ENCODE data around the gene PAQR4.

PAQR4 gene

GRCh38 chr16:2964475-2965336 is 4.4 kb upstream of the PAQR4 start:
- DNase-seq: peak in 2 of 3 donors; percentile 63 to 68
- under 1% methylated on average over 61 of the region's 68 CpGs for WGBS (ENCODE audit: insufficient coverage)
- Histone ChIP-seq H3K4me3 (ENCODE audit: control insufficient read depth in 1 of 7, extremely low read depth in 1 of 7, insufficient read depth in 4 of 7, low read depth in 2 of 7, low read length in 6 of 7) (peak overlapping the region in 6 of 7 experiments; percentile 42 to 66 (median 54)), H3K27ac (ENCODE audit: insufficient read depth in 1 of 2, low read depth in 1 of 2, low read length in 2 of 2, poor library complexity in 1 of 2, severe bottlenecking in 2 of 2) (no peak overlapping the region), H3K36me3 (ENCODE audit: control insufficient read depth in 4 of 4, insufficient read depth in 4 of 4, low read length in 3 of 4) (no peaks in the 10 kb centered on the region), H3K27me3 (replicated peaks in 2 of 5; ENCODE audit: control insufficient read depth in 4 of 5, insufficient read depth in 5 of 5, low read length in 4 of 5) (peaks cover 0 to 71% (median 31%) of the 10 kb centered on the region in 5 experiments), H3K4me1 (ENCODE audit: control extremely low read depth in 1 of 4, control insufficient read depth in 4 of 4, insufficient read depth in 4 of 4, low read length in 3 of 4) (peaks cover 0 to 64% (median 48%) of the 10 kb centered on the region in 4 experiments), H3K9me3 (ENCODE audit: control extremely low read depth in 1 of 5, control insufficient read depth in 4 of 5, insufficient read depth in 2 of 5, low read depth in 1 of 5, low read length in 4 of 5) (no peaks in the 10 kb centered on the region)
- POLR2A ChIA-PET: no interaction called here
- CTCF ChIA-PET: interaction anchor here (0.8 to 1.4 kb wide), 4 partner anchors 10 to 20 kb away, joined by 3 to 6 read pairs (median 4); no protein-coding TSS in a partner anchor

GRCh38 chr16:2966043-2966807 is 2.9 kb upstream of the PAQR4 start:
- CTCF ChIA-PET: interaction anchor here (0.7 to 2.0 kb wide), 8 partner anchors 10 to 55 kb away, joined by 3 to 10 read pairs (median 6); partner anchors contain the start of genes FLYWCH1 and PKMYT1
- peaks cover 0 to 8% (median under 1%) of the 10 kb centered on the region in 4 experiments for H3K36me3 ChIP-seq (ENCODE audit: control insufficient read depth in 4 of 4, insufficient read depth in 4 of 4, low read length in 3 of 4)
- peak overlapping the region in 3 of 7 experiments; percentile 13 to 43 (median 42) for H3K4me3 ChIP-seq (ENCODE audit: control insufficient read depth in 1 of 7, extremely low read depth in 1 of 7, insufficient read depth in 4 of 7, low read depth in 2 of 7, low read length in 6 of 7)
- no peak for DNase-seq
- peaks cover 0 to 71% (median 31%) of the 10 kb centered on the region in 5 experiments for H3K27me3 ChIP-seq (replicated peaks in 2 of 5; ENCODE audit: control insufficient read depth in 4 of 5, insufficient read depth in 5 of 5, low read length in 4 of 5)
- H3K9me3 ChIP-seq (ENCODE audit: control extremely low read depth in 1 of 5, control insufficient read depth in 4 of 5, insufficient read depth in 2 of 5, low read depth in 1 of 5, low read length in 4 of 5): no peaks in the 10 kb centered on the region
- H3K4me1 ChIP-seq (ENCODE audit: control extremely low read depth in 1 of 4, control insufficient read depth in 4 of 4, insufficient read depth in 4 of 4, low read length in 3 of 4): peaks cover 0 to 76% (median 62%) of the 10 kb centered on the region in 4 experiments
- no peak overlapping the region for H3K27ac ChIP-seq (ENCODE audit: insufficient read depth in 1 of 2, low read depth in 1 of 2, low read length in 2 of 2, poor library complexity in 1 of 2, severe bottlenecking in 2 of 2)
- POLR2A ChIA-PET: interaction anchor here (0.5 kb wide), 1 partner anchor 745 kb away, joined by 4 read pairs; no protein-coding TSS in a partner anchor
- WGBS (ENCODE audit: insufficient coverage): 69% methylated on average over 25 of the region's 39 CpGs

DNA sequence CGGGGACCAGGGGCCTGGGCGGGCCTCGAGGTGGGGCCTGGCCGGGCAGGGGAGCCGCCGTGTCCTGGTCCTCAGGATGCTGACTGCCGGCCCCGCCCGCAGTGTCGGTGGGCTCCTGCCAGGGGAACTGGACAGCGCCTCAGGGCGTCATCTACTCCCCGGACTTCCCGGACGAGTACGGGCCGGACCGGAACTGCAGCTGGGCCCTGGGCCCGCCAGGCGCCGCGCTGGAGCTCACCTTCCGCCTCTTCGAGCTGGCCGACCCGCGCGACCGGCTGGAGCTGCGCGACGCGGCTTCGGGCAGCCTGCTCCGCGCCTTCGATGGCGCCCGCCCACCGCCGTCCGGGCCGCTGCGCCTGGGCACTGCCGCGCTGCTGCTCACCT is 2.3 kb upstream of the PAQR4 start:
- H3K27ac ChIP-seq (ENCODE audit: insufficient read depth in 1 of 2, low read depth in 1 of 2, low read length in 2 of 2, poor library complexity in 1 of 2, severe bottlenecking in 2 of 2): no peak overlapping the region
- no peak for DNase-seq
- peak overlapping the region in 5 of 7 experiments; percentile 13 to 52 (median 42) for H3K4me3 ChIP-seq (ENCODE audit: control insufficient read depth in 1 of 7, extremely low read depth in 1 of 7, insufficient read depth in 4 of 7, low read depth in 2 of 7, low read length in 6 of 7)
- no peaks in the 10 kb centered on the region for H3K9me3 ChIP-seq (ENCODE audit: control extremely low read depth in 1 of 5, control insufficient read depth in 4 of 5, insufficient read depth in 2 of 5, low read depth in 1 of 5, low read length in 4 of 5)
- CTCF ChIA-PET: interaction anchor here (1.2 to 2.0 kb wide), 6 partner anchors 9 to 55 kb away, joined by 3 to 10 read pairs (median 5); partner anchors contain the start of genes FLYWCH1 and PKMYT1
- H3K27me3 ChIP-seq (replicated peaks in 2 of 5; ENCODE audit: control insufficient read depth in 4 of 5, insufficient read depth in 5 of 5, low read length in 4 of 5): peaks cover 0 to 69% (median 31%) of the 10 kb centered on the region in 5 experiments
- WGBS (ENCODE audit: insufficient coverage): 2% methylated on average over 41 of the region's 46 CpGs
- H3K36me3 ChIP-seq (ENCODE audit: control insufficient read depth in 4 of 4, insufficient read depth in 4 of 4, low read length in 3 of 4): peaks cover 0 to 14% (median 3%) of the 10 kb centered on the region in 4 experiments
- H3K4me1 ChIP-seq (ENCODE audit: control extremely low read depth in 1 of 4, control insufficient read depth in 4 of 4, insufficient read depth in 4 of 4, low read length in 3 of 4): peaks cover 0 to 72% (median 63%) of the 10 kb centered on the region in 4 experiments
- POLR2A ChIA-PET: interaction anchor here (0.5 kb wide), 1 partner anchor 745 kb away, joined by 4 read pairs; no protein-coding TSS in a partner anchor

DNA sequence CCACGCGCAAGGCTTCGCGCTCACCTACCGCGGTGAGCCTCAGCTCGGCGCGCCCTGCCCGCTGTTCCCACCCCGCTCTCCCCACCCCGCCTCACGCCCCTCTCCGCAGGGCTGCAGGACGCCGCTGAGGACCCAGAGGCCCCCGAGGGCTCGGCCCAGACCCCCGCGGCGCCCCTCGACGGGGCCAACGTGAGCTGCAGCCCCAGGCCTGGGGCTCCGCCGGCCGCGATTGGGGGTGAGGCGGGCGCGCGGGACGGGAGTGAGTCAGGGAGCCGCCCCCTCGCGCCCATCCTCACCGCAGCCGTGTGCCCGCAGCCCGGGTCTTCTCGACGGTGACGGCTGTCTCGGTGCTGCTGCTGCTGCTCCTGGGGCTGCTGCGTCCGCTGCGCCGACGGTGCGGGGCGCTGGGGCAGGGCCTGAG is 1.9 kb upstream of the PAQR4 start:
- H3K4me1 ChIP-seq (ENCODE audit: control extremely low read depth in 1 of 4, control insufficient read depth in 4 of 4, insufficient read depth in 4 of 4, low read length in 3 of 4): peaks cover 0 to 72% (median 63%) of the 10 kb centered on the region in 4 experiments
- H3K27ac ChIP-seq (ENCODE audit: insufficient read depth in 1 of 2, low read depth in 1 of 2, low read length in 2 of 2, poor library complexity in 1 of 2, severe bottlenecking in 2 of 2): no peak overlapping the region
- no peaks in the 10 kb centered on the region for H3K9me3 ChIP-seq (ENCODE audit: control extremely low read depth in 1 of 5, control insufficient read depth in 4 of 5, insufficient read depth in 2 of 5, low read depth in 1 of 5, low read length in 4 of 5)
- H3K36me3 ChIP-seq (ENCODE audit: control insufficient read depth in 4 of 4, insufficient read depth in 4 of 4, low read length in 3 of 4): peaks cover 0 to 18% (median 5%) of the 10 kb centered on the region in 4 experiments
- POLR2A ChIA-PET: no interaction called here
- peak in 2 of 3 donors; percentile 33 to 50 for DNase-seq
- H3K27me3 ChIP-seq (replicated peaks in 2 of 5; ENCODE audit: control insufficient read depth in 4 of 5, insufficient read depth in 5 of 5, low read length in 4 of 5): peaks cover 0 to 65% (median 30%) of the 10 kb centered on the region in 5 experiments
- 10% methylated on average over 42 of the region's 51 CpGs for WGBS (ENCODE audit: insufficient coverage)
- H3K4me3 ChIP-seq (ENCODE audit: control insufficient read depth in 1 of 7, extremely low read depth in 1 of 7, insufficient read depth in 4 of 7, low read depth in 2 of 7, low read length in 6 of 7): peak overlapping the region in 2 of 7 experiments; percentile 43 to 52
- CTCF ChIA-PET: interaction anchor here (1.2 to 2.0 kb wide), 6 partner anchors 9 to 56 kb away, joined by 3 to 10 read pairs (median 5); partner anchors contain the start of genes FLYWCH1 and PKMYT1

GRCh38 chr16:2967721-2968161 is 1.4 kb upstream of the PAQR4 start:
- Histone ChIP-seq H3K27ac (ENCODE audit: insufficient read depth in 1 of 2, low read depth in 1 of 2, low read length in 2 of 2, poor library complexity in 1 of 2, severe bottlenecking in 2 of 2) (no peak overlapping the region), H3K9me3 (ENCODE audit: control extremely low read depth in 1 of 5, control insufficient read depth in 4 of 5, insufficient read depth in 2 of 5, low read depth in 1 of 5, low read length in 4 of 5) (no peaks in the 10 kb centered on the region), H3K4me1 (ENCODE audit: control extremely low read depth in 1 of 4, control insufficient read depth in 4 of 4, insufficient read depth in 4 of 4, low read length in 3 of 4) (peaks cover 0 to 71% (median 61%) of the 10 kb centered on the region in 4 experiments), H3K36me3 (ENCODE audit: control insufficient read depth in 4 of 4, insufficient read depth in 4 of 4, low read length in 3 of 4) (peaks cover 0 to 23% (median 9%) of the 10 kb centered on the region in 4 experiments), H3K27me3 (replicated peaks in 2 of 5; ENCODE audit: control insufficient read depth in 4 of 5, insufficient read depth in 5 of 5, low read length in 4 of 5) (peaks cover 0 to 59% (median 26%) of the 10 kb centered on the region in 5 experiments), H3K4me3 (ENCODE audit: control insufficient read depth in 1 of 7, extremely low read depth in 1 of 7, insufficient read depth in 4 of 7, low read depth in 2 of 7, low read length in 6 of 7) (no peak overlapping the region)
- ChIA-PET CTCF (interaction anchor here (1.2 to 2.0 kb wide), 6 partner anchors 8 to 56 kb away, joined by 3 to 10 read pairs (median 5); partner anchors contain the start of genes FLYWCH1 and PKMYT1), POLR2A (no interaction called here)
- 61% methylated on average over 28 of the region's 33 CpGs for WGBS (ENCODE audit: insufficient coverage)
- DNase-seq: no peak

DNA sequence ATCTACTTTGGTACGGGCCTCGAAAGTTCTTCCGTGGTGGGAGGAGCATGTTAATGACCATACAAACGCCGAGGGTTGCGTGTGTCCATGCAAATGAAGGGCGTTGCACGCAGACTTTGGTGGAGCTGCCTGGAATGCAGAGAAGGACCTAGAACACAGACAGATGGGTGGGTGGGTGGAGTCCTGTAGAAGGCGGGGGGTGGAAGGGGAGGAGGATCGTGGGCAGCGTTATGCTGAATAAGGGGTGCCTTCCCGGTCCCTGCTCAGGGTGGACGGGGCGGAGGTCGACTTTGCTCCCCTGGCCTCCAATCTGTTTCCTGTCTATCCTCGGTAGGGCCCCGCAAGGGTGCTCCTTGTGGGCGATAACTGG is 795 bp upstream of the PAQR4 start:
- peaks cover 0 to 66% (median 57%) of the 10 kb centered on the region in 4 experiments for H3K4me1 ChIP-seq (ENCODE audit: control extremely low read depth in 1 of 4, control insufficient read depth in 4 of 4, insufficient read depth in 4 of 4, low read length in 3 of 4)
- DNase-seq: peak in 1 of 3 donors; percentile 36
- H3K36me3 ChIP-seq (ENCODE audit: control insufficient read depth in 4 of 4, insufficient read depth in 4 of 4, low read length in 3 of 4): peaks cover 0 to 29% (median 15%) of the 10 kb centered on the region in 4 experiments
- peak overlapping the region in 6 of 7 experiments; percentile 1 to 87 (median 82) for H3K4me3 ChIP-seq (ENCODE audit: control insufficient read depth in 1 of 7, extremely low read depth in 1 of 7, insufficient read depth in 4 of 7, low read depth in 2 of 7, low read length in 6 of 7)
- peaks cover 0 to 53% (median 23%) of the 10 kb centered on the region in 5 experiments for H3K27me3 ChIP-seq (replicated peaks in 2 of 5; ENCODE audit: control insufficient read depth in 4 of 5, insufficient read depth in 5 of 5, low read length in 4 of 5)
- H3K27ac ChIP-seq (ENCODE audit: insufficient read depth in 1 of 2, low read depth in 1 of 2, low read length in 2 of 2, poor library complexity in 1 of 2, severe bottlenecking in 2 of 2): no peak overlapping the region
- no peaks in the 10 kb centered on the region for H3K9me3 ChIP-seq (ENCODE audit: control extremely low read depth in 1 of 5, control insufficient read depth in 4 of 5, insufficient read depth in 2 of 5, low read depth in 1 of 5, low read length in 4 of 5)
- CTCF ChIA-PET: interaction anchor here (1.2 to 2.0 kb wide), 2 partner anchors 13 to 22 kb away, joined by 3 to 10 read pairs; partner anchors contain the start of gene PKMYT1
- POLR2A ChIA-PET: no interaction called here
- 15% methylated on average over 17 of the region's 18 CpGs for WGBS (ENCODE audit: insufficient coverage)
